Sciatic nerve (tissue), 2 donors: ENCODE measurements around the gene ETV1. TPM values are rescaled to one million over a fixed set of nuclear protein-coding genes. Genes with fewer than 3 reads are reported as not detected.

Experiments
- ATAC-seq: fragments of 200-7000 bp; cut with Tn5 transposase; one replicate; pipeline ENCODE4 v1.9.1; 2020; ENCODE audit warnings: mild to moderate bottlenecking, moderate library complexity
- DNase-seq: peaks from one replicate; pipeline ENCODE4 v3.0.0-alpha.2; 2020; ENCODE audit warnings: low spot score
- intact Hi-C: fragments of 100-400 bp; cut with DNase I; formaldehyde crosslinking; loops from one replicate; pipeline ENCODE4 v1.14.2; 2022
- total RNA-seq: library from RNA; stranded (reverse); fragmentation: NEBNext Ultra II Directional; extraction: Animal tissue kit (Norgen Biotek cat#: 25700); gene quantifications from one replicate; pipeline ENCODE4 v1.2.1, GENCODE V29; 2021
- donor health status: DM: no; HTN: no; CAD: no.
- donor health status: DM: no; HTN: no; CAD: no.

Gene ETV1
- total RNA-seq, 1 donor from 2014 or later = 45.3 TPM

DNA sequence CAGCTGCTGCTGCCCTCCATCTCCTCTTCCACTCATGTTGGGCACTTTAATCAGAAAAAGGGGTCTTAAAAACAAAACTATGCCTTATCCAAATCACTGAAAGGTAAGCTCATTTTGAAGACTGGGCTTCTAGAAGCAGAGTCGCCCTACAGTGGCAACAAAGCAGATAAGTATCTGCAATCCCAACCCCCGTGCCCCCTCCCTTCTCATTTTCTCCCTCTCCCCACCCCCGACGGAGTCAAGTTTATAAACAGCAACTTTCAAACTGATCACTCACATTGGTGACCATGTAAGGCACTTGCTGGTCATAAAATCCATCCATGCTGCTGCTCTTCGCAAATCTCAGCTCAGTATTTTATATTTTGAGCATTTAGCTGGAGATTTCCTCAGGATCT is 738 bp downstream of the ETV1 start:
- intact Hi-C loops = no loop called here
- ATAC-seq (peak; percentile 7), DNase-seq (no peak)

DNA sequence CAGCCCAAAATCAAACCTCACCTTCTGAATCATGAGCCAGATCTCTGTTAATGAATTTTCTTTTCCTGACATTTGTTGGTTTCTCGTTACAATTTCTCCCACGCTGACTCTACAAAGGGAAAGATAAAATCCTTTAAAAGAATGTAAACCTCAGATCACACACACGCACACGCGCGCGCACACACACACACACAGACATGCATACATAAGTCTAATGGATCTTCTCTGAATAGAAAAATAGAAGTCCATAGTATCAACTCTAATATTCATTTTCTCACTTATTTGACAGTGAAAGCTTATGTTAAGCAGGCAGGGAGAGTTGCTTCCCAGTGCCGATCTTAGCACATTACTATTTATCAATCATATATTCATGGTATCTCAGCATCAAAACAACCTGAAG is 1.4 kb downstream of the ETV1 start:
- ATAC-seq = no peak
- intact Hi-C loops = no loop called here

DNA sequence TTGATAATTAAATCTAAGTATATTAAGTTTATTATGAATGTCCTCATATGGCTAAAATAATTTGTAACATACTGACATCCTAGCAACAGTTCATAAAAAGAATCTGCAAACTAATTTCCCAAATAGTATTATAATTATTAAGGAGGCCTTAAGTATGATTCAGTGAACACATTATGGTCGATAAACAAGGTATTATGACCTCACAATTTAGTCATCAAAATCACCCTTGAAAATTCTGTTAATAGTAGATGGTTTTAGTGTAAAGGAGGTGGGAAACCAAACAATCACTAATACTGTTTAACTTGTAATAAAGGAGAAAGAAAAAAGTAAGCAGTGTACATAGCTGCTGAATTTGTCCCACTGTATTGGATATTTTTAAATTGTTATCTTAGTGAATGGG is 2.1 kb downstream of the ETV1 start:
- intact Hi-C loops = no loop called here

More for the DNA sequence above, 1.4 kb downstream of the ETV1 start:
- DNase-seq = no peak

DNA sequence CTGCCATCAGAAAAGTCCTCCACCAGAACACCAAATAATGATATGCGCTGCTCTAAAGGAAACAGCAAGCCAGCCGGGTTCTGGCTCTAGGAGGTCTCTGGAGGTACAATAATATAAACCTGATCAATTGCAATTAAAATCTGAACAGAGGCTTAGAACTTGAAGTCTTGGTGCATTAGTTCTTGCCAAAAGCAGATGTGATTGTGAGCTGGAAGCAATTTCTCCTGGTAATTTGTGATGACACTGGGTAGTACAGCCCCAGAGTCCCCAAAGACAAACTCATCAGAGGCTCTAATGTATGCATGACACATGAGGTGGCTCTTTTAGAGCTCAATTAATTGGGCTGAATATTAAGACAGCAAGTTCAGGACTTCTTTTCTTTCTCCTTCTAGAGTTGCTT is 3.3 kb downstream of the ETV1 start:
- ATAC-seq = no peak
- no peak for DNase-seq
- intact Hi-C loops = no loop called here

More for the DNA sequence above, 2.1 kb downstream of the ETV1 start:
- DNase-seq = no peak
- no peak for ATAC-seq

DNA sequence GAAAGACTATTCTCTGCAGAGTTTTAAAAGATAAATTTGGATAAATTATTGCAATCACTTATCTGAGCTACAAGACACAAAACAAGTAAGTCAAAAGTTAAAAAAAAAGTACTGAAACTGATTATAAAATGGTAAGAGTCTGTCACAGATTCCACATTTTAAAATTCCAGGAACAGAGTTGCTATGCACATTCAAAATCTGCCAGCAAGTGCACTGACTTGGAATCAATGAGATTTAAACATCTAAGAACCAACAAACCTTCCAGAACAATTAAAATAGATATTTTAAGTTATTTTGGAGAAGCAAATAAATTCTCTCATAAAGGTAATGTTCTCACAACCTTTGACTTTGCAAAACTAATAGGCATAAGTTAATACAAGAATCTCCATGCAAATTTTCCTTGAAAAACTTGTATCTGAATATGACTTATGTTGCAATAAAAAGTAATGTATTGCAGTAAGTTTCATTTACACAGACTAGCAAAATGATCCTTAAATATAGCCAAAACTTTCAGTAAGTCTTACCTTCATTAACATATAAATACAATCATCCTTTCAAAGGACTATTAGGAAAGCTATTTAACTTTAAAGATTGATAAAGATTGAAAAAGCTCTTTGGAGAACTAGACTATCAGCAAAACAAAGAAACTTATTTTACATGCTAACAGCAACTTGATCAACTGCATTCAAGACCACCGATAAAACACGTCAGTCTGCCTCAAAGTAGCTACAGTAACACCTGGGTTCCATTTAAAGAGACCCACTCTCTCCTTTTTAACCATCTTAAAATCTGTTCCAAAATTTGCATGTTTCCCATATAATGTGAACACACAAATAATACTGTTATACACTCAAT is 4.4 kb downstream of the ETV1 start:
- intact Hi-C loops = no loop called here
- DNase-seq (no peak), ATAC-seq (no peak)

DNA sequence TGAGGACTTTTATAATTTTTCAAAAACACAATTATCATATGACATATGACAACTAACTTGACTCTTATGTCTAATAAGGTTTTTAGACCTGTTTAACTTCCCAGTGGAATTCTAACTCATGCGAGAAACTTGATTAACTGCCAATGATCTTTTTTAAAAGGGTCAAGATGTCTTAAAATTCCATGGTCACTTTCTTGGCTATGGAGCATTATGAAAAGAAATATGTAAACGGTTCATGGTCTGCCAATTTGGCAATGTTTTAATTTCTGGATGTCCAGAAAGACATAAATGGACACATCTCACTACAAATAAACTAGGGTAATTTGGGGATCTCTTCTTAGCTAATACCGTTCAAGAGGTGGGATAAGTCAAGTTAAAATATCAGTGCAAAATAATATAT is 5.4 kb downstream of the ETV1 start:
- intact Hi-C loops = no loop called here
- ATAC-seq (no peak), DNase-seq (no peak)

DNA sequence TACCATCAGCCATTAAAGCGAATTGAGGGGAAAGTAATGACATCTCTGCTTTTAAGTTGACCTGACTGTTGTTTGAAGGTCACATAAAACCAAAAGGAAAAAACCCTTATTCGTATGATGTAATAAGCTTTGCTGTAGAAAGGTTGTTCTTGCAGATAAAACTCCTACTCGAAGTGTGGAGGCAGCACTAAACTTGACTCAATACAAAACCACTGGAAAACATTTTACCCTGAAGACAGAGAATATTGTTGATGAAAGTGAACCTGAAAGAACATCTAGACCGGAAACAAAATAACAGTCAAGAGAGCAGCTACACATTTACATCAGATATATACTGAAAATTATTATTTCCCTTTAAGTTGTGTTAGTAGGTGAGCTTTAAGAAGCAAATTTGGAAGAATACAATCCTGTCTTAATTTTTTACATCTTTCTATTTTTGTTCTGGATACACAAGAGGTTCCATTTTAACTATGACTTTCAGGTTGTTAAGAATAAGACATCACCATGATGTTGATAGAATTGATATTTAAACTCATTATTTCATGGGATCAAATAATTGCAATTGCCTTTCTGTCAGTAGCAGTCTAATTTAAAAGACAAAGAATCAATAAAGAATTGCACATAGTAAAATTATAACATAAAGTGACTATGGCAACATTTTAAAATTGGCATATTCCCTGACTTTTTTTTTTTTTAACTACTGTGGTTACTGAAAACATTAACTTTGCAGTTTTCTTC is 6.4 kb downstream of the ETV1 start:
- ATAC-seq (no peak), DNase-seq (no peak)
- intact Hi-C loops = no loop called here

DNA sequence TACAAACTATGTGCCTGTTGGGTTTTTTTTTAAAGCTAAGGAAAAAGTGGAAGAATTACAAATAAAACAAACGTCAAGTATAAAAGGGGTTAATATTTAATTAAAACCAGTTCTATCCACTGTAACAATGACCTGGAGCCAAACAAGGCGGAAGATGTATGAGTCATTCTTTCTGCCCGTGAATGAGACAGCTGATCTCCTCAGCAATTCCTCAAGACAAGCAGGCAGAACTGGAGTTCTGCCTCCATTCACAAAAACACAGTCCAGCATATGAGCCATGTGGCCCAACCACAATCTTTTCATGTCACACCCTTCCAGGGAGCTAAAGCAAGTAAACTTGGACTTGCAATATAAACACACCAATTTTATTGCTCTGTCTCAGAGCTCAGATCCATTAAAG is 8.4 kb downstream of the ETV1 start:
- ATAC-seq (peak; percentile 98), DNase-seq (no peak)
- intact Hi-C loops = no loop called here

DNA sequence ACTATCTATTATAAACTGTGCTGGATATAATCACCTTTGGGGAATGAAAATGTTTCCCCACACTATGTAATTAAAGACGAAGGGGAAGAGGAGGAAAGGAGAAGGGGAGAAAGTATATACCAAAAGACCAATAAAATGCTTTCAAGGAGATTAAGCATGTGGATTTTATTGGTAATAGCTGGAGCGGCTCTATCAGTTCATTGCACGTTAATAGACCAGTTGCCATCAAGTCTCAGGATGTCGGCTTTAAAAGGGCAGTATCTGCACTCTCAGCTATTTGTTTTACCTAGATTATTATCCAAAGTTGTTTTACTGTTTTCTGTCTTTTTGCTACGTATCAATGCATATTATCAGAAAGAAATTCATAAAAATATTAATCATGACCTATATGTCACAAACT is 9.0 kb downstream of the ETV1 start:
- peak; percentile 16 for ATAC-seq
- intact Hi-C loops = no loop called here
- no peak for DNase-seq

DNA sequence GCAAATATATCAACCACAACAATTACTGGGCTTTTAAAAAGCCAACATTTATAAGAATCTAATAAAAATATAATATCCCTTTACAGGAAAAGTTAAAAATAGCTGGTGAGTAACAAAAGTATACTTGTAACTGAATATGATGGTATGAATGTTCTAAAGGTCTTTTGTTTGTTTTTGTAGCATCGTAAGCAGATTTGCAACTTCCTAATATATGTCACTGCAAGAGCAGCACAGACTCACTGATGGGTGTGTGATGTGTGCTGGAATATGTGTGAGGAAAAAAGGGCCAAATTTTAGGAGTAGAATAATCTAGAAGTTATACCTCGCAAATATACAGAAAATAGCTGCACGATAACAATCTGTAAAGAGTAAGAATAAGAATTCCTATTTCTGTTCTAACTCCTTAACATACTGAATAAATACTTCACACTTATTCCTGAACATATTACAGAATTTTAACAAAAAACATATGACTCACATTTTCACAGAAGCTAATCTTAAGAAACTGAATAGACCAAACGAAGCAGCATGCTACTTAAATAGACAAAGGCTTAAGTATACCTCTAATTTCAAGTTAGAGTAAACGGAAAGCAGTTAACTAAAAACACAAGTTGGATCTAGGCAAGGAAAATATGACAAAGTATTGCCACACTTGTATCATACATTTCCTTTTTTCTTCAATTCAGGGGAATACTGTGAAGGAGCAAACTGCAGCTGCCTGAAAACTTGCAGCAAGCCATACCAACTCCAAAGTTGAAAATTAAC is 9.6 kb downstream of the ETV1 start:
- intact Hi-C loops = no loop called here
- DNase-seq (no peak), ATAC-seq (peak; percentile 48)

DNA sequence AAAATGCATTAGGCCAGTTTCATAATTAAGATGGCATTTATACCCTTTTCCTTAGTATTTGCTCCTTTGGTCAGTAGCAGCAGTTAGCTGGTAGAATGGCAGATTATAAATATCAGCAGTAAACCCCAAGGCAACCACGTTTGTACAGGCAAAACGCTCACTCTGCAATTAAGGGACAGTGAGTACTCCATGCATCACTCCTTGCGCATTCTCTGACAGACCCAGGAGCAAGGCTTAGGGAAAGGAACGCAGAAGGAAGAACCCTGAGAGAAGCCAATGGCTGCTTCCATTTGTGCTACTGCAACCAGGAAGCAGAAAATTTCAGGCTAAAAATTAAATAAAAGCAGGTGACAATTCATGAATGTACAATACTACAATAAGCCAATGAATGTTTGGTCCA is 12.9 kb downstream of the ETV1 start:
- ATAC-seq (no peak), DNase-seq (no peak)
- intact Hi-C loops = no loop called here

DNA sequence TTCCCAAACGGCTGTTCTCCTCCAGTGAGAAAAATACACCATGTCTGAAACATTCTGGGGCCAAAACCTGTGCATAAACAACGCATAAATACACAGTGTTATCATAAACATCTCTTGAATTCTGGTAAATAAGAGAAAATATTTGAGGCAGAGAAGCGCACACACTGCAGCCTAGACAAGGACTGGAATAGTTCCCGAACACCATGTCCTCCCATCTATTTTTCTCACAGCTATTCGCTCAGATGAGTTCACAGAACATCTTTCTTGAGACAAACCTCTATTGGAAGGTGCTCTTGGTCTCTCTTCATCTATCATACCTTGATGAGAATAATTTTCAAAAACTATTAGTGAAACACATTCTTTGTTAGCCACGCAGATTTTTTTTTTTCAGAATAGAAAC is 24.4 kb downstream of the ETV1 start:
- no peak for ATAC-seq
- intact Hi-C loops = no loop called here
- no peak for DNase-seq

DNA sequence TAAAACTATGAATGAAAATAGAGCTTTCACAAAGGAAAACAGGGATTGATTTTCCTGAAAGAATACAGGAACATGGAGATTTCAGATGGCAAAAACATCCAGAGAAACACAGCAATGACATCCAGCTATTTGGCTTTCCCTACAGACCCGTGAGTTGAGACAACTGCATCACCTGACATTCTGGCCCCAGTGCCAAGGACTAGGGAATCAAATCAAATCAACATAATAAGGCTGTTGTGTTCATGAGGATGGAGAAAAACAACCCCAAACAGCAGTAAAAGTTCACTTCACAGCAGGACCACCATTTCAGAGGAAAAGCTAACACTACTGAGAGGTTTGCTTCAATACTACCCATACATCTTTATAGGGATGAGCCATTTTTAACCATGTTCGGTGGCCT is 25.5 kb downstream of the ETV1 start:
- intact Hi-C loops = no loop called here
- DNase-seq = no peak
- no peak for ATAC-seq

DNA sequence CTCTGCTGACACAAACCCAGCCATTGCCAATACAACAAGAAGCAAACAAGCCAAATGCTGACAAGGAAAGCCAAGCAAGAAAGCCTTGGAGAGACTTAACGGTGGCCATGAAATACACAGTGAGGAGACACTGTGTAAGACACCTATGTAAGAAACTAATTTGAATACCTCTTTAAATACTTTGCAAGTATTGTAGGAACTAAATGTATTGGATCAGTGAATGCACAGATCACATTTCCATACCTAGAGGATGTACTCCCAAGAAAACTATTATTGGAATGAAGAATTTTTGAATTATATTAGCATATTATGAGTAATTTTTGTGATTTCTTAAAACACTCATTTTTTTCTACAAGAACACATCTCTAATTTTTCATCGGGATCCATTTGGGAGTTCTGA is 34.0 kb downstream of the ETV1 start:
- ATAC-seq (no peak), DNase-seq (no peak)
- intact Hi-C loops = no loop called here

DNA sequence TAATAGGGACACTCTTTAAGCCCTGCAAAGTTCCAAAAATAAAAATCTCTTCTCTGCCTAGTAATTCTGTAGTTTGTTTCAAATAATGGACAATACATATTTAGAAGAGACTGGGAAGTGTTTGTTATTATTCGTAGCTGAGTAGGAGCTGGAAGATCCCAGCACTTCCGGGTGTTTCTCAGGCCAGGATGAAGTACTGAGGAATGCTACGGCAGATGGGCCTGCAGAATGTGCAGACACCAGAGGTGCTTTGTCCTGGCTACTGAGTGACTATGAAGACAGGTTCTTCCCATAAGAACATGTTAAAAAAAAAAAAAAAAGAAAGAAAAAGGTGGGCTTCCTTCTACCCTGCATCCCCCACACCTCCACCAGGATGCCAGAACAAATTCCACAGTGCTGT is 36.1 kb downstream of the ETV1 start:
- no peak for DNase-seq
- ATAC-seq = peak; percentile 64
- intact Hi-C loops = no loop called here

DNA sequence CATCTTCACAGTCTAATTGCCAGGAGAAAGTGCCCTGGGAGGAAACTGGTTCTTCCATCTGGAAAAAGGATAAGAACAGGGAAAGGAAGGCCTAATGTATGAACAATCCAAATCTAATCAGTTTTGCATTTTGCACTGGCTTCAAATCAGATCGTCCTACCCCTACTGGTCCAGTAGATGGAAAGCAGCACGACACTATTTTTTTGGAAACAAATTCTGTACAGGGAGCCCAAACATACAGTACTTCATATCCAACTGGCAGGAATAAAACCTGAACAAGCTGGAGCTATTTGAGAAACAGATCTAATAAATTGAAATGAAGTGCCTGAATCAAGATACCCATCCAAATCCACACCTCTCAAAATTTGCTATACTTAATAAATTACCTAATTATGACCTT is 36.5 kb downstream of the ETV1 start:
- intact Hi-C loops = no loop called here
- ATAC-seq (no peak), DNase-seq (no peak)

DNA sequence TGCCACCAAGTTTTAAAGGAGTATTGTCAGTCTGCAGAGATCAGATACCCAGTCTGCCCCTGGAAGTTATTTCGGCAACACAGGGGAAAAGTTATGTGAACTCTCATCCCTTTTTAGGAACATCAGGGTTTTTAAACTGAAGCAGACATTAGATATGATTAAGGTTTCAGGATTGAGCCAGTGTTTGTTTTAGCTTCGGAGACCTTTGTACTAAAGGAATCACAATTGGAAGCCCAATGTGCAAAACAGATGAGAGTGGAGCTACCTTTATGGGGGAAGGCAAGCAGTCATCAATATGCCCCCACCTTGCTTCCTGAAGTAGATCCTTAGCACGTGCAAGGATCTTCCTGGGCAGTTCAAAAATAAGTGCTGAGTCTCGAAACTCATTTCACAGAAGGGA is 39.5 kb downstream of the ETV1 start:
- ATAC-seq = no peak
- DNase-seq = no peak
- intact Hi-C loops = loop anchor here (2.0 kb wide), 1 partner anchor 59 kb away; no protein-coding TSS in a partner anchor

DNA sequence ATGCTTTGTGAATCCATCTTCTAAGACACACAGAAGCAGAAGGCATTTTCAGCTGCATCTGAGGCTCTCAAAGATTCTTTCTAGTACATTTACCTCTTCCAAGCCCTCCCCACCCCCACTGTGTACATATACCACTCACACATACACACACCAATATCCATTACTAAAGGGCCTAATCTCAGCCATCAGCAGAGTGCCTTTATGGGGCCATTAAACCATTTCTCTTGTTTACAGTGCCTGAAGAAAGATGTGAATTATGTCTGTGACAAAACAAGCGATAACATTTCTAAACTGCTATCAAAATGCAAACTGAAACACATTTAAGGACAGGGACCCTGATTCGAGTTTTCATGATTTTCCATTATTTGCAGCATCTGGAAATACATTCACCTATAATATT is 40.0 kb downstream of the ETV1 start:
- no peak for ATAC-seq
- DNase-seq = no peak
- intact Hi-C loops = no loop called here

DNA sequence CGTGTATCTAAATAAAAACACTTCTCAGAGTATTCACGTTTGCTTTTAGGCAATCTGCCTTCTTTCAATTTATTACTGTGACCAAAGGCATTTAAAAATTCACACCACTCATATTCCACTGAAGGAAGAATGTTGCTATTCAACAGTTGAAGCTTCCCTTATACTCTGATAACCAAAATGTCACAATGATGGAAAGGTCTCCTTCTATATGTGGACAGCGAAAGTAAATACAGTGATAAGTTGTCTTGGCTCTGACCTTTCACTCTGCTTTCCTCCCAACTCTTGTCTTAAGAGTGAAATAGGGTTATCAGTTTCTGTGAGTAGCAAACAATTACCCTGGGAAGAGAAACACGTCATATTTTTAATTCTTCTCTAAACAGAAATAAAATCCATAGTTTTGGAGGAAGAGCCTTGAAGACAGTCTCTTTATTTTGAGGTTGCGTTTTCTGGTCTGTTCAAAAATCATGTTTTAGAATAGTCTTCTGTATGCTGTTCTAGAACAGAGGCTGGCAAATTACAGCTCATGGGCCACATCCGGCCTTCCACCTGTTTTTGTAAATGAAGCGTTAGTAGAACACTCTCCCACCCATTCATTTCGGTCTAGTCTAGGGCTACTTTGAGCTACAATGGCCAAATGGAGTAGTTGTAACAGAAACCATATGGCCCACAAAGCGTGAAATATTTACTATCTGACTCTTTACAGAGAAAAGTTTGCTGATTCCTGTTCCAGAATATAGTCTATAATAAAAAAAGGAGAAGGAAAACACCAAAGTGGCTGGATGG is 41.3 kb downstream of the ETV1 start:
- ATAC-seq (no peak), DNase-seq (no peak)
- intact Hi-C loops = no loop called here
